ENCODE measurements around the gene CPLX3.

CPLX3 gene

GRCh38 chr15:74867466-74868038 lies 41.1 kb downstream of the CPLX3 start:
- ATAC-seq, result no peak
- TF ChIP-seq ZC3H10 (CRISPR knock-in tag; IDR thresholded peaks at IDR 0.05), result no peak
- no peak for TF ChIP-seq ZFP3 (CRISPR knock-in tag; IDR thresholded peaks at IDR 0.05)
- no peak for TF ChIP-seq ISL1 (CRISPR knock-in tag; IDR thresholded peaks at IDR 0.05)
- no peak for TF ChIP-seq TOX (CRISPR knock-in tag; IDR thresholded peaks at IDR 0.05; ENCODE audit: borderline replicate concordance)

- ATAC-seq, result no peak
- TF ChIP-seq ZNF8 (CRISPR knock-in tag; IDR thresholded peaks at IDR 0.05) (no peak), CSRNP3 (CRISPR knock-in tag; IDR thresholded peaks at IDR 0.05) (no peak), GLIS3 (CRISPR knock-in tag; IDR thresholded peaks at IDR 0.05) (no peak), CSDC2 (CRISPR knock-in tag; IDR thresholded peaks at IDR 0.05) (no peak), ZNF565 (CRISPR knock-in tag; conservative IDR thresholded peaks at IDR 0.05; ENCODE audit: low read depth) (no peak), SNAI2 (CRISPR knock-in tag; IDR thresholded peaks at IDR 0.05) (no peak), CREB5 (CRISPR knock-in tag; IDR thresholded peaks at IDR 0.05; ENCODE audit: low read depth) (no peak), ZC3H10 (CRISPR knock-in tag; IDR thresholded peaks at IDR 0.05) (no peak), TSHZ2 (CRISPR knock-in tag; IDR thresholded peaks at IDR 0.05) (no peak), BACH2 (CRISPR knock-in tag; IDR thresholded peaks at IDR 0.05; ENCODE audit: borderline replicate concordance) (no peak), PATZ1 (CRISPR knock-in tag; IDR thresholded peaks at IDR 0.05; ENCODE audit: borderline replicate concordance) (no peak), ISL1 (CRISPR knock-in tag; IDR thresholded peaks at IDR 0.05) (no peak), TCF4 (CRISPR knock-in tag; IDR thresholded peaks at IDR 0.05; ENCODE audit: borderline replicate concordance) (no peak), TOX (CRISPR knock-in tag; IDR thresholded peaks at IDR 0.05; ENCODE audit: borderline replicate concordance) (no peak)
Observed at GRCh38 chr15:74868059-74868458, 41.6 kb downstream of the CPLX3 start.

- no peak for TF ChIP-seq POU6F1 (CRISPR knock-in tag; IDR thresholded peaks at IDR 0.05; ENCODE audit: borderline replicate concordance, low read depth)
- TF ChIP-seq SNAI2 (CRISPR knock-in tag; IDR thresholded peaks at IDR 0.05), result no peak
- no peak for TF ChIP-seq TOX (CRISPR knock-in tag; IDR thresholded peaks at IDR 0.05; ENCODE audit: borderline replicate concordance)
- ATAC-seq, result no peak
Observed at GRCh38 chr15:74869372-74869725, 42.9 kb downstream of the CPLX3 start.

- TF ChIP-seq ISL1 (CRISPR knock-in tag; IDR thresholded peaks at IDR 0.05) (no peak), RARB (CRISPR knock-in tag; IDR thresholded peaks at IDR 0.05) (no peak), TCF4 (CRISPR knock-in tag; IDR thresholded peaks at IDR 0.05; ENCODE audit: borderline replicate concordance) (no peak), ESRRG (CRISPR knock-in tag; IDR thresholded peaks at IDR 0.05) (no peak), BACH2 (CRISPR knock-in tag; IDR thresholded peaks at IDR 0.05; ENCODE audit: borderline replicate concordance) (no peak), POU6F1 (CRISPR knock-in tag; IDR thresholded peaks at IDR 0.05; ENCODE audit: borderline replicate concordance, low read depth) (no peak)
- ATAC-seq, result no peak
Observed at GRCh38 chr15:74869726-74870407, 43.4 kb downstream of the CPLX3 start.
